ENCODE measurements around the gene MFN1. TPM values are rescaled to one million over a fixed set of nuclear protein-coding genes. Genes with fewer than 3 reads are reported as not detected.

Gene MFN1
- total and polyA plus RNA-seq, 12 donors = 15.0 to 82.1 (median 66.5) TPM

GRCh38 chr3:179436517-179436916, 89.0 kb downstream of the MFN1 start:
- no peak for TF ChIP-seq CTCF (IDR thresholded peaks at IDR 0.05)
- intact Hi-C loops (cut with DNase I) = no loop called here
- peaks cover 3 to 88% (median 58%) of the 10 kb centered on the region in 9 donors for H3K4me1 ChIP-seq
- no peak for DNase-seq
- H3K27ac ChIP-seq = peak overlapping the region in 2 of 10 donors; percentile 26 to 74
- H3K9me3 ChIP-seq = no peaks in the 10 kb centered on the region
- H3K36me3 ChIP-seq = no peaks in the 10 kb centered on the region
- no peak for ATAC-seq
- 39 to 53% methylated on average over 3 of the region's 3 CpGs for WGBS, 2 donors
- H3K27me3 ChIP-seq = no peaks in the 10 kb centered on the region
- no peak overlapping the region for H3K4me3 ChIP-seq

GRCh38 chr3:179438841-179439240, 91.3 kb downstream of the MFN1 start:
- no peak for DNase-seq
- Histone ChIP-seq H3K36me3 (peaks cover 0 to 13% (median 0%) of the 10 kb centered on the region in 9 donors), H3K27ac (peak overlapping the region in 1 of 10 donors; percentile 32), H3K4me1 (peaks cover 0 to 65% (median 36%) of the 10 kb centered on the region in 9 donors), H3K9me3 (no peaks in the 10 kb centered on the region), H3K27me3 (no peaks in the 10 kb centered on the region), H3K4me3 (no peak overlapping the region)
- WGBS, 2 donors = 71 to 76% methylated on average over 5 of the region's 5 CpGs
- intact Hi-C loops (cut with DNase I) = no loop called here
- no peak for TF ChIP-seq CTCF (IDR thresholded peaks at IDR 0.05)
- ATAC-seq = no peak

Other genes starting within 250 kb of the MFN1 start
- 10 to 100 TPM; 17.5 to 35.3 (median 24.4) TPM for gene PIK3CA, start 199.4 kb upstream of the MFN1 start, total RNA-seq
- 1 to 10 TPM; 4.0 to 4.1 TPM for gene PIK3CA, start 199.4 kb upstream of the MFN1 start, polyA plus RNA-seq
- 1 to 10 TPM in 3 of 10 donors, under 1 TPM in 7; 0.49 to 1.8 (median 0.83) TPM for gene KCNMB3, start 96.6 kb upstream of the MFN1 start, total RNA-seq
- gene KCNMB3, start 96.6 kb upstream of the MFN1 start, polyA plus RNA-seq = 1 to 10 TPM; 1.1 to 4.0 TPM
- 10 to 100 TPM; 25.8 to 41.0 (median 30.6) TPM for gene ZNF639, start 24.7 kb upstream of the MFN1 start, total RNA-seq
- gene ZNF639, start 24.7 kb upstream of the MFN1 start, polyA plus RNA-seq = 10 to 100 TPM; 14.1 to 18.5 TPM
- gene GNB4, start 103.8 kb downstream of the MFN1 start, total RNA-seq = 10 to 100 TPM; 12.4 to 48.2 (median 13.4) TPM
- gene GNB4, start 103.8 kb downstream of the MFN1 start, polyA plus RNA-seq = 1 to 10 TPM; 6.6 to 8.3 TPM
- 10 to 100 TPM; 13.5 to 22.5 (median 17.2) TPM for gene ACTL6A, start 215.2 kb downstream of the MFN1 start, total RNA-seq
- gene ACTL6A, start 215.2 kb downstream of the MFN1 start, polyA plus RNA-seq = 10 to 100 TPM; 20.5 to 42.7 TPM